Activated B cell treated with CpG ODN at 0.5 μM for 24 hours (primary cell): ENCODE measurements around the gene CD40. TPM values are rescaled to one million over a fixed set of nuclear protein-coding genes. Genes with fewer than 3 reads are reported as not detected.

Experiments
- ATAC-seq: fragments of 200-7000 bp; cut with Tn5 transposase; one replicate; pipeline ENCODE4 v1.10.0; 2021; ENCODE audit warnings: low read depth, mild to moderate bottlenecking, moderate library complexity
- CTCF ChIA-PET: fragments of 350-600 bp; sonication (Branson Sonifier 250); formaldehyde crosslinking; loops from one replicate; lab custom pipeline; 2021; ENCODE audit warnings: antibody characterized with exemption; lab: Charles Lee
- POLR2A ChIA-PET: fragments of 350-600 bp; sonication (Branson Sonifier 250); formaldehyde crosslinking; loops from one replicate; lab custom pipeline; 2021; ENCODE audit warnings: antibody characterized with exemption; lab: Charles Lee
- DNase-seq: peaks from one replicate; pipeline ENCODE4 v3.0.0; 2022
- H3K27ac Mint-ChIP-seq: one replicate; pipeline ENCODE4 v1.8.0; 2020; ENCODE audit warnings: mixed read lengths
- H3K27me3 Mint-ChIP-seq: one replicate; pipeline ENCODE4 v1.8.0; 2021; ENCODE audit warnings: mixed read lengths
- H3K36me3 Mint-ChIP-seq: one replicate; pipeline ENCODE4 v1.8.0; 2021; ENCODE audit warnings: low read depth, mixed read lengths
- H3K4me1 Mint-ChIP-seq: one replicate; pipeline ENCODE4 v1.8.0; 2021; ENCODE audit warnings: mixed read lengths
- H3K4me3 Mint-ChIP-seq: one replicate; pipeline ENCODE4 v1.8.0; 2020; ENCODE audit warnings: mild to moderate bottlenecking, mixed read lengths
- H3K9me3 Mint-ChIP-seq: one replicate; pipeline ENCODE4 v1.8.0; 2020; ENCODE audit warnings: mixed read lengths
- intact Hi-C: fragments of 100-400 bp; cut with micrococcal nuclease; formaldehyde crosslinking; loops from one replicate; pipeline ENCODE4 v1.15.1; 2024
- total RNA-seq: library from RNA; stranded (reverse); gene quantifications from 2 replicates; pipeline ENCODE4 v1.2.3, GENCODE V29; 2022
- TF ChIP-seq, protein P1 (sequence below): fragments of 200-600 bp; IDR thresholded peaks from one replicate; pipeline ENCODE4 v1.8.0; 2022; ENCODE audit warnings: antibody characterized with exemption, mild to moderate bottlenecking

CD40 gene
- total RNA-seq, 1 donor from 2014 or later: 464 TPM

DNA sequence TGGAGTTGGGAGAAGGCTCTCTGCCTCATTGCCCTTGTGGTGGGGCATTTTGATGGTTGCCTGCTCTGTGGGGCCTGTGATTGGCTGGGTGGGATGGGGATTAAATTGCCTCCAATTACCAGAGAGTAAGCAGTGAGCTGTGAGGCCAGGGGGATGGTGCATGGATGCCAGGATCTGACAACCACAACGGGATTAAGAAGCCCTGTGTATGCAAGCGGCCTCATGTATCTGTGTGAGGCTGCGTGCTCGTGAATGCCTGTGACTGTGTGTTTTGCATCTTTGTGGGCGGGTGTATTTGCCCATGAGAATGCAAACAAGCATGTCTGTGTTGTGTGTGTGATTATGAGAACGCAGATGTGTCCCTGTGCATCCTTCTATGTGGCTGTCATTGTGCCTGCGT, 46.1 kb downstream of the CD40 start:
- POLR2A ChIA-PET: no interaction called here
- Mint-ChIP-seq H3K4me1 (no peaks in the 10 kb centered on the region), H3K36me3 (no peaks in the 10 kb centered on the region), H3K9me3 (no peaks in the 10 kb centered on the region), H3K27me3 (peaks cover 29% of the 10 kb centered on the region), H3K4me3 (no peak overlapping the region), H3K27ac (no peak overlapping the region)
- CTCF ChIA-PET: no interaction called here
- DNase-seq (no peak), ATAC-seq (no peak)
- TF ChIP-seq, protein P1, sequence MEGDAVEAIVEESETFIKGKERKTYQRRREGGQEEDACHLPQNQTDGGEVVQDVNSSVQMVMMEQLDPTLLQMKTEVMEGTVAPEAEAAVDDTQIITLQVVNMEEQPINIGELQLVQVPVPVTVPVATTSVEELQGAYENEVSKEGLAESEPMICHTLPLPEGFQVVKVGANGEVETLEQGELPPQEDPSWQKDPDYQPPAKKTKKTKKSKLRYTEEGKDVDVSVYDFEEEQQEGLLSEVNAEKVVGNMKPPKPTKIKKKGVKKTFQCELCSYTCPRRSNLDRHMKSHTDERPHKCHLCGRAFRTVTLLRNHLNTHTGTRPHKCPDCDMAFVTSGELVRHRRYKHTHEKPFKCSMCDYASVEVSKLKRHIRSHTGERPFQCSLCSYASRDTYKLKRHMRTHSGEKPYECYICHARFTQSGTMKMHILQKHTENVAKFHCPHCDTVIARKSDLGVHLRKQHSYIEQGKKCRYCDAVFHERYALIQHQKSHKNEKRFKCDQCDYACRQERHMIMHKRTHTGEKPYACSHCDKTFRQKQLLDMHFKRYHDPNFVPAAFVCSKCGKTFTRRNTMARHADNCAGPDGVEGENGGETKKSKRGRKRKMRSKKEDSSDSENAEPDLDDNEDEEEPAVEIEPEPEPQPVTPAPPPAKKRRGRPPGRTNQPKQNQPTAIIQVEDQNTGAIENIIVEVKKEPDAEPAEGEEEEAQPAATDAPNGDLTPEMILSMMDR: no peak
- intact Hi-C loops: no loop called here

DNA sequence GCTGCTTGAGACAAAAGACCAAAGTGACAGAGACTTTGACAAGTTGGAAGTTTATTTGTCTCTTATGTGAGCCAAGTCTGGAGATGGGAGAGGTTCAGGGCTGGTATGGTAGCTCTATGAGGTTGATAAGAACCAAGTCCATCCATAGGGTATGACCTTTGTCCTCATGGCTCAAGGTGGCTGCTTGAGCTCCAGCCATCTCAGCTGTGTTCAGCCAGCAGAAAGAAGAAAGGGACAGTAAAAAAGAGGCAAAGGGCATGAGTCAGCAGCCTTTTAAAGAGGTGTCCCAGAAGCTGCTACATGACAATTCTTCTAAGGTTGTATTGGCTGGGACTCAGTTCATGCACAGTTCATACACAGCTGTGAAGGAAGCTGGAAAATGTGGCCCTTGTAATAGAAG, 49.0 kb downstream of the CD40 start:
- Mint-ChIP-seq H3K27ac (no peak overlapping the region), H3K4me1 (no peaks in the 10 kb centered on the region), H3K4me3 (no peak overlapping the region), H3K9me3 (no peaks in the 10 kb centered on the region), H3K36me3 (no peaks in the 10 kb centered on the region), H3K27me3 (peaks cover 25% of the 10 kb centered on the region)
- DNase-seq: no peak
- ATAC-seq: no peak
- POLR2A ChIA-PET: interaction anchor here (0.6 kb wide), 1 partner anchor 42 kb away, joined by 6 read pairs; no protein-coding TSS in a partner anchor
- TF ChIP-seq, protein P1: no peak
- intact Hi-C loops: no loop called here
- CTCF ChIA-PET: interaction anchor here (1.4 kb wide), 1 partner anchor 144 kb away, joined by 3 read pairs; no protein-coding TSS in a partner anchor

DNA sequence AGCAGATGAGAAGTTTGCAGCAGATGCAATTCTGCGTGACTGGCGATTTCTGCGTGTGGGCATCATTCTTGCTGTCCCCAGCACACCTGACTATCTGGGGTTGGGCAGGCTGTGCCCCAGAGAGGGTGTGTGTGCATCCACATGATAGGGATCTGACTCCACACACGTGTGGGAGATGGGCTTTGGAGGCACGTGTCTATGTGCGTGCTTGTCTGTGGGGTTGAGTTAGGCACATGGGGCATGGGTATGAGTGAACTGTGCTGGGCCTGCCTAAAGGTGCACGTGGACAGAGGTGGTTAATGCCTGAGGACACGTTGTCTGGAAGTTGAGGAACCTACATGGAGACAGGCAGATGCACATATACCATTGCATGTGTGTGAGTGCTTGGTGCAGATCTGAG, 50.3 kb downstream of the CD40 start:
- POLR2A ChIA-PET: no interaction called here
- Mint-ChIP-seq H3K4me3 (no peak overlapping the region), H3K36me3 (no peaks in the 10 kb centered on the region), H3K27me3 (peaks cover 38% of the 10 kb centered on the region), H3K4me1 (no peaks in the 10 kb centered on the region), H3K9me3 (no peaks in the 10 kb centered on the region), H3K27ac (no peak overlapping the region)
- CTCF ChIA-PET: no interaction called here
- ATAC-seq: no peak
- TF ChIP-seq, protein P1: no peak
- intact Hi-C loops: no loop called here
- no peak for DNase-seq

DNA sequence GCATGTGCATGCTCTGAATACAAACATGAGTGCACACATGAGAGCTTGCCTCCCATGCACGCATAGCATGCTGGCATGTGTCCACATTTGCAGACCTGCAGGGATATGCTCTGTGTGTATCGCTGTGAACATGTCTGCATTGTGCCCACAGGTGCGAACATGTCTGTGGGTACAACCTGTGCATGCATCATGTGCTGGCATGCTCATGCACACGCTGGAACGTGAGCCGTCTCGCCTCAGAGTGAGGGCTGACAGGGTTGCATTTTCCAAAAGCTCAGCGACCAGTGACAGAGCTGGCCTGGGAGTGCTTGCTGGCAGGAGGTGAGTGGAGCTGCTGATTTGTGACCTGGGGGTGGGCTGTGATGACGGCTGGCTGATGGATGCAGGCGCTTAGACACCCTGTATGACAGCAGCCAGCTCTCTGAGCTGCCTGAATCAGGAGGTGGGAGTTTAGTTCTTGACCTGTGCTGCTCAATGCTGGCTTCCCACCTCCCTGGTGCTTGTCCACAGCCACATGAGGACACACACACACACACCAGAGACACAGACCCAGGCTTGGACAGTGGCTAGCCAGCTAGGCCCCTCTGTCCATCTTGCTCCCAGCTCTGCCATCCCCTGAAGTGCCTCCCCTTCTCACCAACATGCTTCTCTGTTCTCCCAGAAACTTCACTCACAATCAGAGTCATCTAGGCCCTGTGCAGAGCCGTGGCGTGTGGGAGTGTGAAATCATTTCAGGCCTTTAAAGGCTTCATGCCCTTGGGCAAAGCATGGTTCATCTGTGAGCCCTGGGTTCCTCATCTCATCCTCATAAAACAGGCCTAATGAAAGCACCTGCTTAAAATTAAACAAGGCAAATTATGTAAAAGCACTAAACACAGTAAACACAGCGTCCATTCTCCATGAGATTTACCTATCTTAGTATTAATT, 51.4 kb downstream of the CD40 start:
- Mint-ChIP-seq H3K27ac (no peak overlapping the region), H3K36me3 (no peaks in the 10 kb centered on the region), H3K4me3 (no peak overlapping the region), H3K27me3 (peaks cover 43% of the 10 kb centered on the region), H3K4me1 (no peaks in the 10 kb centered on the region), H3K9me3 (no peaks in the 10 kb centered on the region)
- DNase-seq (no peak), ATAC-seq (no peak)
- intact Hi-C loops: no loop called here
- POLR2A ChIA-PET: no interaction called here
- CTCF ChIA-PET: interaction anchor here (1.9 kb wide), 1 partner anchor 147 kb away, joined by 5 read pairs; no protein-coding TSS in a partner anchor
- TF ChIP-seq, protein P1: no peak

DNA sequence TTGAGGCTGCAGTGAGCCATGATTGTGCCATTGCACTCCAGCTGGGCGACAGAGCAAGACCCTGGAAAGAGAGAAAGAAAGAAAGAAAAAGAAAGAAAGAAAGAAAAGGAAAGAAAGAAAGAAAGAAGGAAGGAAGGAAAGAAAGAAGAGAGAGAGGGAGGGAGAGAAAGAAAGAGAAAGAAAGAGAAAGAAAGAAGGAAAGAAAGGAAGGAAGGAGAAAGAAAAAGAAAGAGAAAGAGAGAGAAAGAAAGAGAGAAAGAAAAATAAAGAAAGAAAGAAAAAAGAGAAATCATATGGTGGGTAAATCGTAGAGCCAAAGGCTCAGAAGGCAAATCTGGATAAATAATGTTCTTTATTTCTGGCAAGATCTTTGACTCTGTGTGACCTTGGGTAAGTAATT, 53.4 kb downstream of the CD40 start:
- DNase-seq (no peak), ATAC-seq (no peak)
- H3K4me1 Mint-ChIP-seq: no peaks in the 10 kb centered on the region
- no peak overlapping the region for H3K27ac Mint-ChIP-seq
- CTCF ChIA-PET: interaction anchor here (0.7 to 4.5 kb wide), 5 partner anchors 17 to 158 kb away, joined by 3 to 39 read pairs (median 11); no protein-coding TSS in a partner anchor
- H3K36me3 Mint-ChIP-seq: no peaks in the 10 kb centered on the region
- peaks cover 51% of the 10 kb centered on the region for H3K27me3 Mint-ChIP-seq
- no peak overlapping the region for H3K4me3 Mint-ChIP-seq
- POLR2A ChIA-PET: no interaction called here
- intact Hi-C loops: no loop called here
- H3K9me3 Mint-ChIP-seq: no peaks in the 10 kb centered on the region
- TF ChIP-seq, protein P1: no peak
